Ishikawa (cell line): Measurements from ENCODE around the gene PLCL1.

Source experiments
- CEBPB ChIP-seq: IDR thresholded peaks from 2 replicates; pipeline ENCODE4 v1.6.1; 2012
- CREB1 ChIP-seq: IDR thresholded peaks from 2 replicates; pipeline ENCODE4 v1.6.1; 2012; ENCODE audit warnings: low read depth
- EGR1 ChIP-seq: IDR thresholded peaks from 2 replicates; pipeline ENCODE4 v1.6.1; 2012
- EP300 ChIP-seq: IDR thresholded peaks from 2 replicates; pipeline ENCODE4 v1.6.1; 2012; ENCODE audit warnings: borderline replicate concordance
- FOXM1 ChIP-seq: IDR thresholded peaks from 2 replicates; pipeline ENCODE4 v1.6.1; 2012; ENCODE audit warnings: low read depth, borderline replicate concordance
- NFIC ChIP-seq: IDR thresholded peaks from 2 replicates; pipeline ENCODE4 v1.6.1; 2012
- RAD21 ChIP-seq: IDR thresholded peaks from 2 replicates; pipeline ENCODE4 v1.6.1; 2012; ENCODE audit warnings: low read depth
- TAF1 ChIP-seq: IDR thresholded peaks from 2 replicates; pipeline ENCODE4 v1.6.1; 2012; ENCODE audit warnings: low read depth, mild to moderate bottlenecking
- TCF12 ChIP-seq: IDR thresholded peaks from 2 replicates; pipeline ENCODE4 v1.6.1; 2012; ENCODE audit warnings: low read depth
- TEAD4 ChIP-seq: IDR thresholded peaks from 2 replicates; pipeline ENCODE4 v1.6.1; 2012
- YY1 ChIP-seq: IDR thresholded peaks from 2 replicates; pipeline ENCODE4 v1.6.1; 2012; ENCODE audit warnings: low read depth
- ZBTB7A ChIP-seq: IDR thresholded peaks from 2 replicates; pipeline ENCODE4 v1.6.1; 2012; ENCODE audit warnings: low read depth
- TF ChIP-seq, protein P1 (sequence below): IDR thresholded peaks from 2 replicates; pipeline ENCODE4 v1.6.1; 2012; ENCODE audit warnings: low read depth, mild to moderate bottlenecking
- TF ChIP-seq, protein P2 (sequence below): IDR thresholded peaks from 2 replicates; pipeline ENCODE4 v1.6.1; 2012
- TF ChIP-seq, protein P3 (sequence below): IDR thresholded peaks from 2 replicates; pipeline ENCODE4 v1.6.1; 2012

The PLCL1 gene

DNA sequence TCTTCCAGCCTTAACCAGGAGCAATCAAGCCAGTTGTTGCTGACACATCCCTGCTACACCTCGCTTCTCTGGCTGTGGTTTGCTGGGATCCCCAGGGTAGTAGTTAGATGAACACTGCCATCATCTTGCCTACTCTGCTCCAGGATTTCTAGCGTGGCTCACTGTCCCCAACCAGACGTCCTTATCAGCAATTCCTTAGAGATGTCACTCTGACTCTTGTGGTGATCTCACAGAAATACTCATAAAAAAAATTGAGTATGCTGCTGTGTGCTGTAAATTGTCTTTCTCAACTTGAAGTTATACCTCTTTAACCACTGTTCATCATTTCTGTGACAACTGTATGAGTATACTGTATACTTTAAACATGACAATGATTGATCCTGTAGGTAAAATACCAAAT, 63.2 kb downstream of the PLCL1 start:
- TF ChIP-seq, protein P1, sequence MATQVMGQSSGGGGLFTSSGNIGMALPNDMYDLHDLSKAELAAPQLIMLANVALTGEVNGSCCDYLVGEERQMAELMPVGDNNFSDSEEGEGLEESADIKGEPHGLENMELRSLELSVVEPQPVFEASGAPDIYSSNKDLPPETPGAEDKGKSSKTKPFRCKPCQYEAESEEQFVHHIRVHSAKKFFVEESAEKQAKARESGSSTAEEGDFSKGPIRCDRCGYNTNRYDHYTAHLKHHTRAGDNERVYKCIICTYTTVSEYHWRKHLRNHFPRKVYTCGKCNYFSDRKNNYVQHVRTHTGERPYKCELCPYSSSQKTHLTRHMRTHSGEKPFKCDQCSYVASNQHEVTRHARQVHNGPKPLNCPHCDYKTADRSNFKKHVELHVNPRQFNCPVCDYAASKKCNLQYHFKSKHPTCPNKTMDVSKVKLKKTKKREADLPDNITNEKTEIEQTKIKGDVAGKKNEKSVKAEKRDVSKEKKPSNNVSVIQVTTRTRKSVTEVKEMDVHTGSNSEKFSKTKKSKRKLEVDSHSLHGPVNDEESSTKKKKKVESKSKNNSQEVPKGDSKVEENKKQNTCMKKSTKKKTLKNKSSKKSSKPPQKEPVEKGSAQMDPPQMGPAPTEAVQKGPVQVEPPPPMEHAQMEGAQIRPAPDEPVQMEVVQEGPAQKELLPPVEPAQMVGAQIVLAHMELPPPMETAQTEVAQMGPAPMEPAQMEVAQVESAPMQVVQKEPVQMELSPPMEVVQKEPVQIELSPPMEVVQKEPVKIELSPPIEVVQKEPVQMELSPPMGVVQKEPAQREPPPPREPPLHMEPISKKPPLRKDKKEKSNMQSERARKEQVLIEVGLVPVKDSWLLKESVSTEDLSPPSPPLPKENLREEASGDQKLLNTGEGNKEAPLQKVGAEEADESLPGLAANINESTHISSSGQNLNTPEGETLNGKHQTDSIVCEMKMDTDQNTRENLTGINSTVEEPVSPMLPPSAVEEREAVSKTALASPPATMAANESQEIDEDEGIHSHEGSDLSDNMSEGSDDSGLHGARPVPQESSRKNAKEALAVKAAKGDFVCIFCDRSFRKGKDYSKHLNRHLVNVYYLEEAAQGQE: no peak
- TF ChIP-seq CEBPB (no peak), NFIC (no peak), FOXM1 (no peak), RAD21 (no peak), EP300 (no peak), TEAD4 (no peak)
- TF ChIP-seq, protein P2, sequence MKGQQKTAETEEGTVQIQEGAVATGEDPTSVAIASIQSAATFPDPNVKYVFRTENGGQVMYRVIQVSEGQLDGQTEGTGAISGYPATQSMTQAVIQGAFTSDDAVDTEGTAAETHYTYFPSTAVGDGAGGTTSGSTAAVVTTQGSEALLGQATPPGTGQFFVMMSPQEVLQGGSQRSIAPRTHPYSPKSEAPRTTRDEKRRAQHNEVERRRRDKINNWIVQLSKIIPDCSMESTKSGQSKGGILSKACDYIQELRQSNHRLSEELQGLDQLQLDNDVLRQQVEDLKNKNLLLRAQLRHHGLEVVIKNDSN: no peak
- TF ChIP-seq, protein P3, sequence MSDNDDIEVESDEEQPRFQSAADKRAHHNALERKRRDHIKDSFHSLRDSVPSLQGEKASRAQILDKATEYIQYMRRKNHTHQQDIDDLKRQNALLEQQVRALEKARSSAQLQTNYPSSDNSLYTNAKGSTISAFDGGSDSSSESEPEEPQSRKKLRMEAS: no peak

DNA sequence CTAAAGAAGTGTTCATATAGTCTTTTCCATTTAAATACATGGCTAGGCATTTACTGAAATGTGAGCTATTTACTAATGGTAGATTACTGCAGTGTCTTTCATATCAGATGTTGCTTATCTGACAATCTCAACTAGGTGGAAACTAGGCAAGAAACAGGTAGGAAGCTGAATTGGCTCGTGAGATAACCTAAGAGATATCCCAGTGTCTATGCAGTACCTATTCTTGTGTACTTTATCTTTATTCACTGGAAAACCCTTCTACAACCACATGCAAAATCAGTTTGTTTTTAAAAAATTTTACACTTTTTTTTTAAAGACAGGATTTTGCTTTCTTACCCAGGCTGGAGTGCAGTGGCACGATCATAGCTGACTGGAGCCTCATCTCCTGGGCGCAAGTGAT, 63.8 kb downstream of the PLCL1 start:
- TF ChIP-seq EP300 (no peak), FOXM1 (no peak), EGR1 (no peak), NFIC (no peak), ZBTB7A (no peak), RAD21 (no peak), TAF1 (no peak), CREB1 (no peak)
- TF ChIP-seq, protein P1: no peak
- TF ChIP-seq, protein P2: no peak

DNA sequence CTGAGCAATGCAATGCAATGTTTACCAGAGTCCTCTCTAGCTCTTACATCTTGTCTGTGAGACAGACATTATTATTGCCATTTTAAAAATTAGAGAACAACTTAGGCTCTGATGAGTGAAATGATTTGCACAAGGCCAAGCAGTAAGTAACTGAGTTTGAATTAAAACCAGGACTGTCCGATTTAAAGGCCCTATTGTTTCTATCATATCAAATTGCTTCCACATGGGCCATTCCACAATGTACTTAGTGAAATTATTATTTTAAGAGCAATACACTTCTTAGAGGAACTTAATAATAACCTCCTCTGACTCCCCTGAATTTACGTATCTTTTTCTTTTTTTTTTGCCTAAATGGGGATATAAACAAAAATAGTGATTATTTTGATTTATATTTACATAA, 64.6 kb downstream of the PLCL1 start:
- TF ChIP-seq, protein P3: no peak
- TF ChIP-seq YY1 (no peak), FOXM1 (no peak), NFIC (no peak), EP300 (no peak), TAF1 (no peak), EGR1 (no peak), TCF12 (no peak), CEBPB (no peak)
- TF ChIP-seq, protein P1: no peak
- TF ChIP-seq, protein P2: no peak

DNA sequence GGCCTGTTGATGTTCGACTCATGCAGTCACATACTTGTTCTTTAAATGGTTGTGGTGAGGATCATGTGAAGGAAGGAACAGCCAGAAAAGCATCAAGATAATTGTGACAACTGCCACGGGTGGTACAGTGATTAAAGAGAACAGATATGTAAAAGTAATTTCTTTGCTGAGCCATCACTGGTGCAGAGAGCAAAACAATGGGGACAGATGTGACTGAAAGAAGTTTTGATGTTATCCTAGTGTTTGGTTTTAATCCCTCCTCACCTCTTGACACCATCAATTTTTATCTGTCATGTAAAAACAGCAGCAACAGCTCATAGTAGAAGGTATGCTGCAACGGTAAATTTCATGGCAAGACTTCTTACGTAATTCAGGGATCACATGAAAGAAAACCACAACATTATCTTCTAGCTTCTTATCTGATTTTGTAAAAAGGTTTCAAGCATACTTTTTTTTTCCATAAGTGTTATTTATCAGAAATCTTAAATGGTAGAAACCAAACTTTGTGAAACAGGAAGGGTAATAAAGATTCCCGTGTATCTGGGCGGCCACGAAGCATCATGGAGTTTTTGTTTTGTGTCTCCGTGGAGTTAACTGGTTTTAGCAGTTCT, 65.2 kb downstream of the PLCL1 start:
- TF ChIP-seq, protein P2: no peak
- TF ChIP-seq, protein P1: no peak
- TF ChIP-seq TCF12: no peak
- TF ChIP-seq ZBTB7A: no peak
- TF ChIP-seq FOXM1: no peak
- TF ChIP-seq YY1: no peak
